Measurements from ENCODE around the gene SCN10A.
A peak's percentile ranks its signal among the peaks of the same experiment; 100 is the strongest.

SCN10A gene

GRCh38 chr3:38652934-38653333 is 163.1 kb downstream of the SCN10A start:
- no peak for DNase-seq (ENCODE audit: low read depth in 2 of 3, low spot score in 2 of 3)

- peak; percentile 38 to 56 (median 49) for DNase-seq (ENCODE audit: low read depth in 2 of 3, low spot score in 2 of 3)
Measured at GRCh38 chr3:38651153-38651789, 164.7 kb downstream of the SCN10A start.

- DNase-seq (ENCODE audit: low read depth in 2 of 3, low spot score in 2 of 3) = no peak
Measured at GRCh38 chr3:38650248-38650951, 165.6 kb downstream of the SCN10A start.

GRCh38 chr3:38649500-38650247 is 166.3 kb downstream of the SCN10A start, which contains the start of gene SCN5A:
Gene SCN5A, minus strand, starts transcription at chr3:38649687. Its CDS starts 16,380 bp downstream, at chr3:38633307.
- DNase-seq (ENCODE audit: low read depth in 2 of 3, low spot score in 2 of 3) = peak in 1 of 3 experiments; percentile 18

GRCh38 chr3:38648659-38649499 is 167.1 kb downstream of the SCN10A start:
- DNase-seq (ENCODE audit: low read depth in 2 of 3, low spot score in 2 of 3) = no peak

GRCh38 chr3:38648024-38648658 is 167.9 kb downstream of the SCN10A start:
- DNase-seq (ENCODE audit: low read depth in 2 of 3, low spot score in 2 of 3) = no peak

- no peak for DNase-seq (ENCODE audit: low read depth in 2 of 3, low spot score in 2 of 3)
Measured at GRCh38 chr3:38647217-38647970, 168.6 kb downstream of the SCN10A start.
